ENCODE data around the gene INPP5B. TPM values are rescaled to one million over a fixed set of nuclear protein-coding genes. Genes with fewer than 3 reads are reported as not detected.

The INPP5B gene
- total and polyA plus RNA-seq, 2 of the 13 experiments (the other 11 are each of a cell fraction or from before 2014, with no cell fraction given), result 9.0 to 9.8 TPM

GRCh38 chr1:37859507-37860345 is 87.1 kb downstream of the INPP5B start, which contains the start of gene MTF1 (continued):
- TF ChIP-seq SIX4 (CRISPR knock-in tag; IDR thresholded peaks at IDR 0.05) (no peak), ZNF547 (CRISPR knock-in tag; IDR thresholded peaks at IDR 0.05) (peak; percentile 62; the same call in 1 of the 2 replicates), MTA3 (CRISPR knock-in tag; IDR thresholded peaks at IDR 0.05) (no peak; the same call in 1 of the 2 replicates), ZSCAN9 (CRISPR knock-in tag; IDR thresholded peaks at IDR 0.05; ENCODE audit: borderline replicate concordance) (no peak; the same call in 1 of the 2 replicates), MZF1 (CRISPR knock-in tag; IDR thresholded peaks at IDR 0.05; ENCODE audit: borderline replicate concordance) (no peak), CAMTA2 (CRISPR knock-in tag; IDR thresholded peaks at IDR 0.05; ENCODE audit: borderline replicate concordance) (no peak), TAF15 (IDR thresholded peaks at IDR 0.05; ENCODE audit: low read depth, low read length, poor library complexity, severe bottlenecking) (no peak), YY1 (IDR thresholded peaks at IDR 0.05; ENCODE audit: insufficient read depth, insufficient replicate concordance, low read depth, low read length) (peak; percentile 86), ZNF280D (CRISPR knock-in tag; IDR thresholded peaks at IDR 0.05) (no peak), ZNF292 (CRISPR knock-in tag; IDR thresholded peaks at IDR 0.05; ENCODE audit: borderline replicate concordance, low read depth) (no peak), FOXK2 (IDR thresholded peaks at IDR 0.05) (no peak), ZNF879 (CRISPR knock-in tag; IDR thresholded peaks at IDR 0.05) (peak; percentile 75; the same call in 1 of the 2 replicates), ZNF83 (CRISPR knock-in tag; IDR thresholded peaks at IDR 0.05; ENCODE audit: borderline replicate concordance) (no peak), KDM1A (CRISPR knock-in tag; IDR thresholded peaks at IDR 0.05) (no peak), PHF5A (CRISPR knock-in tag; IDR thresholded peaks at IDR 0.05; ENCODE audit: low read depth, unreplicated experiment) (no peak), RXRA (CRISPR knock-in tag; IDR thresholded peaks at IDR 0.05) (no peak), ASH2L (IDR thresholded peaks at IDR 0.05; ENCODE audit: insufficient read length, low read depth, low read length) (peak; percentile 70), ZBTB25 (CRISPR knock-in tag; IDR thresholded peaks at IDR 0.05) (no peak; the same call in none of the 2 replicates), ZNF274 (CRISPR knock-in tag; IDR thresholded peaks at IDR 0.05) (peak; percentile 17; the same call in 1 of the 2 replicates), ZNF562 (CRISPR knock-in tag; IDR thresholded peaks at IDR 0.05; ENCODE audit: borderline replicate concordance) (no peak), ZSCAN21 (CRISPR knock-in tag; IDR thresholded peaks at IDR 0.05; ENCODE audit: borderline replicate concordance) (no peak), ZNF790 (CRISPR knock-in tag; IDR thresholded peaks at IDR 0.05; ENCODE audit: borderline replicate concordance) (no peak; the same call in 1 of the 2 replicates), NFKB2 (CRISPR knock-in tag; IDR thresholded peaks at IDR 0.05; ENCODE audit: borderline replicate concordance) (no peak; the same call in 1 of the 2 replicates), GZF1 (CRISPR knock-in tag; IDR thresholded peaks at IDR 0.05) (no peak), NFIB (CRISPR knock-in tag; IDR thresholded peaks at IDR 0.05; ENCODE audit: borderline replicate concordance) (no peak)
